ENCODE measurements around the gene CRMP1.
"Not testable (repeated sequence)": the region's sequence is repeated elsewhere in the genome, so short reads cannot be mapped to it uniquely, and the experiment has no call there.

Gene CRMP1

DNA sequence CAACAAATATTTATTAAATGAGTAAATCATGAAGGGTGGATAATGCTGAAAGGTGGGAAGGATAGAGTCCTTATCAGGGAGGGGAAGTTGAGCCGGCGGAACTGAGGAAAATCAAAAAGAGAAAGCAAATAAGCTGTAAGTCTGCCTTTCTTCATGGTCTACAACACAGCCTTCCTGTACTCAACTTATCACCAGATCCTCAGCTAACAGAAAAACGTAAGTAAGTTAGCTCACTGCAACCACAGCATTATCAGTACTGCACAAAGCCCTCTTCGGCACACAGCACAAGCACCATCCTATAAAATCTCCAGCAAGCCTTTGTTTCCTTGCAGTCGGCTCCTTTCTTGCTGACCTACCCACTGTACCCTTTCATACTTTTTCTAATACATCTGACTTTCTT, 70.3 kb downstream of the CRMP1 start:
- DNase-seq (ENCODE audit: low spot score) = no peak

DNA sequence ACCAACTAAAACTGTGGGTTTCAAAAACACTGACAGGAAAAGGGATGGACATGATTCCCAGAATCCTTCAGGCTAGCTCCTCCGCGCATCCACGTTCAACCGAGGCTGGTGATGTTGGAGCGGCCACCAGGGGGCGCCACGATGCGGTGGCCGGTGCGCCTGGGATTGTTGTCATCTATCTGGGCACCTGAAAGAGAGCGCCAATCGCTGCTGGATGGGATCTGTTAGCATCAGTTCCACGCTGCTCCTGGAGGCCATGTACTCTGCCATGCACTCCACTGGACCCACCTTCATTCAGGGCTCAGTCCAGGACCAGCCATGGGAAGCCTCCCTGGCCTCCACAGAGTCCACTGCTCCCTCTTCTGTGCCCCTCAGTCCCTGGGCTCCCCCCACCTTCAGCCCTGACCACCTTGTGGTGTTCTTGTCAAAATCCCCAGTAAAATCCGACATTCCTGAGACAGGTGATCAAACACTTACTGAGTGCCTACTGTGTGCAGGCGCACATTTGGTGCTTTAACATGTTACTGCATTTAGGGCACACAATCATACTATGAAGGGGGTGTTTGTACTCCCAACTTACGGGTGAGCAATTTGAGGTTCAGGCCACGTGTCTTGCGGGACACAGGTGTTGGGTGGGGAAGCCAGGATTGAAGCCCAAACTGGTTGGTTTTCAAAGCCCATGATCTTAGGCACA, 71.1 kb downstream of the CRMP1 start:
- DNase-seq (ENCODE audit: low spot score) = no peak

DNA sequence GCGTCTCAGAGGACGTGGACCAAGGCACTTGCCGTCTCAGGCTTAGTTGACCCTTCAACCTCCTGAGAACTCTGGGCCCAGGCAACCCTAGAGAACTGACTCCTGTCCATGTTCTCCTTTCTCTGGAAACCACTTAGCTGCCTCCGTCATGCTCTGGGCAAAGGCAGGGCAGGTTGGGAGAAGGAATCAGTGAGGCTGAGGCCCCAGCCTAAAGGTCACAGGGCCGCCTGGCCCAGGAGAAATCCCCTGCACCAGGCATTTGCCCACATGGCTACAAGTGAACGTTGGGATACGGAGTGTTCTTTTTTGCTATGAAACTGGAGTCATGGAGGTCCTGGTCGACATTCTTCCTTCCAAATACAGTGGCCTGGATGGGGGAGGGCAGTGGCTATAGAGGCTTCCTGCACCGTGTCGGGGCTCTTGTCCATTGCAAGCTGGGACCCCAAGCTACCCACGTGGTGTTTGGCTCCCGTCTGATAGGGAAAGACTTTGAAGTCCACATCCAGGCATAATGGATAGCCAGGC, 76.0 kb downstream of the CRMP1 start:
- no peak for DNase-seq (ENCODE audit: low spot score)

DNA sequence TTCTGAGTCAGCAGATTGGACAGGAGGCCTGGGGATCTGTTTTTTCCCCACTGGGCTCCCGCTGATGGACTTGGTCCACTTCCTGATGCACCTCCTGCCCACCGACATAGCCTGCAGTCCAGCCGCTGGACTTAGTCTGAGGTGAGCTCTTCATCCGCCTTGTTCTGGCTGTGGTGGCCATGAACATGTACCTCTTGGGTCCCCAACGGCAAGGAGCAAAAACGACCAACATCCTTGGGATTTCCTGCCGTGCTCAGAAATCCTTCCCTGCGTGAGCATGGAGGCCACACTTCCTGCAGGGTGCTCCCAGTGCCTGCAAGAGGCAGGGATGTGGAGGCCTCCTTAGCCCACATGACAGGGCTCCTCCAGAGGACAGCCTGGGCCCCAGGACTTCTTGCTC, 76.8 kb downstream of the CRMP1 start:
- DNase-seq (ENCODE audit: low spot score) = no peak

DNA sequence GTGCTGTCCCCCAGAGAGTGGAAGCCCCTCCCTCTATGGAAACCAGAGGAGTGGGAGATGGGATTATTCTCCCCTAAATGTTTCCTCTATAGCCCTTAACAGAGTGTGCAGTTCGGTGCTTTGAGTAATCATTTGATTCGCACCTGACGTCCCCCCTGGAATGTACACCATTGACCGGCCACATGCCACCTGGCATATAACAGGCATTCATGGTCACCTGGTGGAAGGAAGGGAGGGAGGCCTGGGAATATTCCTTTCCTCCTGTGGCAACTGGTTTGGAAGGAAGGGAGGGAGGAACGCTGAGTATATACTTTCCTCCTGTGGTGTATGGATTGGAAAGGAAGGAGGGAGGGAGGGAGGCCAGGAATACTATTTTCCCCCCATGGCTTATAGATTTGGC, 77.2 kb downstream of the CRMP1 start:
- DNase-seq (ENCODE audit: low spot score) = no peak

DNA sequence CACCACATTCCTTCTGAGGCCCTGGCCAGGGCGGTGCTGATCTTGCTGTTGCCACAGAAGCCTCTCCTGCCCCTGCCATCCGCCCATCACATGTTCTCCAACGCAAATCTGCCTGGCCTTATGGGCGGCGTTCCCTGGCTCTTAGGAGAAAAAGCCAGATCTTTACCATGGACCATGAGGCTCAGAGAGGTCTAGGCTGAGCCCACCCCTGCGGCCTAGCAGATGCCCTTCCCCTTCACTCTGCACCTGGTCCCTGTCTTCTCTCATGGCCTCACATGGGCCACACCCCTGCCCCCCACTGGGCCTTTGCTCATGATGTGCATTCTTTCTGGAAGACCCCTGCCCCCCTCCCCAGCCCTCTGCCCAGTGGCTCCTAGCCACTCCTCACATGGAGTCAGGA, 78.5 kb downstream of the CRMP1 start:
- no peak for DNase-seq (ENCODE audit: low spot score)

DNA sequence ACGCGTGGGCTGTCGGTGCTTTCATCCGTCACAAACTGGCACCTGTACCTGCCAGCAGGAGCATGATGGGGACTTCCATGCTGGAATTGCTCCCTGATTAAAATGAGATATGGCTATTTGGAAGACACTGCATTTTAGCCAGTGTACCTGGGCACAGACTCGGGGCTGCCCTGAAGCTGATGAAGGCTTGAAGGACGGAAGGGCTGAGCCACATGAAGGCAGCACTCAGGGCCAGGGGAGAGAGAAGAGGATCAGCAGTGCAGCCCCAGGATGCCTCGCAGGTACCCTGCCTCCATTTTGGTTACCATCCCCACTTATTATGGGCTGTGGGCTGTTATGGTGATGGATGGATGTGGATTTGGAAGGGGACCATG, 79.0 kb downstream of the CRMP1 start:
- no peak for DNase-seq (ENCODE audit: low spot score)

DNA sequence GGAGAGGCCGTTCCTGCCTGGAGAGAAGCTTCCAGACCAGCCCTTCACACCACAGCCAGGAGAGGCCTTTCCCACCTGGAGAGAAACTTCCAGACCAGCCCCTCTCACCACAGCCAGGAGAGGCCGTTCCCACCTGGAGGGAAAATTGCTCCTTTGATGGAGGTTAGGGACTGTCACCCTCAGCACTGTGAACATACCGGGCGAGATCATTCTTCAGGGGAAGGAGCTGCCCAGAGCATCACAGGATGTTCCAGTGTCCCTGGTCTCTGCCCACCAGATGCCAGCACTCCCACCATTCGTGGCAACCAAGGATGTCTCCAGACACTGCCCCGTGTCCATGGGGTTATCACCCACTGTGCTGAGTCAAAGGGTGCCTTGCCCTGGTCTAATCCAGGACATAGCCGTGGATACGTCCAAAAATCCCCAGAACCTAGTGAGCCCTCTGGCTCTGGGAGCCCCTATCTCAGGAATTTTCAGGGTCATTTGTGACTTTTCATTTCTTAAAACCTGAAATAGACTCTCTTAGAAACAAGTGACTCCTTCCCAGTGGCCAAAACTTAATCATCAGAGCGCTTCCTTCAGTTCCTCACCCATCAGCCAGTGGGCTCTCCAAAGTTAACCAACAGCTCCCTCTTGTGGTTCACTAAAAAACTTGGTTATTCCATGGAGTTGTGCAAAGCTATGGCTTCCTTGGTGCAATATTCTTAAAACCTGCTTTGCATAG, 80.2 kb downstream of the CRMP1 start:
- DNase-seq (ENCODE audit: low spot score) = peak; percentile 54

DNA sequence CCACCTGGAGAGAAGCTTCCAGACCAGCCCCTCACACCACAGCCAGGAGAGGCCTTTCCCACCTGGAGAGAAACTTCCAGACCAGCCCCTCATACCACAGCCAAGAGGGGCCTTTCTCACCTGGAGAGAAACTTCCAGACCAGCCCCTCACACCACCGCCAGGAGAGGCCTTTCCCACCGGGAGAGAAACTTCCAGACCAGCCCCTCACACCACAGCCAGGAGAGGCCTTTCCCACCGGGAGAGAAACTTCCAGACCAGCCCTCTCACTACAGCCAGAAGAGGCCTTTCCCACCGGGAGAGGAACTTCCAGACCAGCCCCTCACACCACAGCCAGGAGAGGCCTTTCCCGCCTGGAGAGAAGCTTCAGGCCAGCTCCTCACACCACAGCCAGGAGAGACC, 80.8 kb downstream of the CRMP1 start:
- not testable (repeated sequence) for DNase-seq (ENCODE audit: low spot score)

DNA sequence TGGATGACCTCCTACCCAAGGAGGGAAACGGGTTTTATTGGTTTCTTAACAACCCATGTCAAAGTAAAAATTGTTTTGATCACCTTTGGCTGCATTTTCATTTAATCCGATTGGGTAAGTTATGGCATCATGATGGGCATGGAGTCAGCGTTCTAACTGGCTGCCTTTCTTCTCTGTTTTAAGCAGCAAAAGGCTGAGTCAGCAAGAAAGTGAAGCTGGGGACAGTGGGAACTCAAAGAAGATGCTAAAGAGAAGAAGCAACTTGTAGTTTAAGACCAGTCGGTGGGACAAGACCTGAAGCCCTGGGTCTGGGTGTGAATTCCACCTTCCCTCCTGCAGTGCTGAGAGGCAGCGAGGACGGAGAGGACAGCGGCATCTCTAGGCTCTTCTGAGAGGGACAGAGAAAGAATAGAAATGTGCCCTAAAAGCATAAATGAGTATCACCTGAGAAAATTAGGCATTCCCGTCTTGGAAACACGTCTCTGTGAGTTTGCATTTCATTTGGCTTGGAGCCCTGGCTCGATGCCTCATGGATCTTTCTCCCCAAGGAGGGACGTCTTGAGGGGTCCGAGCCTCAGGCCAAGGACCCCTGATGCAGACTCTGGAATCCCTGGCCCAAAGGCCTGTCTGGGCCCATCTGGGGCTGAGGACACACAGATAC, 82.0 kb downstream of the CRMP1 start:
- no peak for DNase-seq (ENCODE audit: low spot score)

DNA sequence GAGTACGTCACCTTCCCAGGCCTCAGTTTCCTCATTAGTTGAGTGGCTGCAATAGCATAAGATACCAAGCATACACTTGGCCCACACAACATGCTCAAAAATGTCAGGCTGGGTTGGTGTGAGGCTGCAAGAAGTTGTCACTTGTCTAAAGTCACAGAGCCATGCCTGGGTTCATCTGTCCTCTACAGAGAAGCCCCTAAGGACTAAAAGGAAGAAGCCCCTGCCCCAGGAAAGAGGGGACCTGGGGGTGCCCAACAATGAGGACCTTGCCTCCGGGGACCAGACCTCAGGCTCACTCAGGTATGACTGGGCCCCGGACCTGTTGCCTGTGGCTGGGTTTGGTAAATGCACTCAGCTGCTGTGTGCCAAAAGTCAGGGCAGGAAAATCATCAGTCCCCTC, 82.7 kb downstream of the CRMP1 start:
- no peak for DNase-seq (ENCODE audit: low spot score)

DNA sequence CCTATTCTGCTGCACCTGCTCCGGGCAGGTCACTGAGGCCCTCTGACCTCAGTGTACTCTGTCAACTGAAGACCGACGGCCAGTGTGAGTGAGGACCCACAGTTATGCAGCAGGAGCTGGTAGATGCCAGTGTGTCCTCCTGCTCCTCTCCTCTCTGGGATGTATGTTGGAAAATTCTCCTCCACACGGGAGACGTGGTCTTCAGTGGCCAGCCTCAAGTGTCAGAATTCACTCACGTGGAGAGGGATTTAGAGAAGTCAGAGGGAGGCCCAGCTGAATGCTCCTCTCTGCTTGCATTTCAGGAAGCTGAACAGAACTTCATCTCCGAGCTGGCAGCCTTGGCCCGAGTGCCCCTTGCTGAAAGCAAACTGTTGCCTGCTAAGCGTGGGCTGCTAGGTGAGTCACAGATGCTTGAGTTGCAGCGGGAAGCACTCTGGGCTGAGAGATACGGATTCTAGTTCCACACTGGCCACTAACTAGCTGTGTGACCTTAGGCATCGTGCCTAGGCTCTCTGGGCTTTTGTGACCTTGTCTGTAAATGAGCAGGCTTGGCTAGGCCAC, 83.6 kb downstream of the CRMP1 start:
- DNase-seq (ENCODE audit: low spot score) = no peak

DNA sequence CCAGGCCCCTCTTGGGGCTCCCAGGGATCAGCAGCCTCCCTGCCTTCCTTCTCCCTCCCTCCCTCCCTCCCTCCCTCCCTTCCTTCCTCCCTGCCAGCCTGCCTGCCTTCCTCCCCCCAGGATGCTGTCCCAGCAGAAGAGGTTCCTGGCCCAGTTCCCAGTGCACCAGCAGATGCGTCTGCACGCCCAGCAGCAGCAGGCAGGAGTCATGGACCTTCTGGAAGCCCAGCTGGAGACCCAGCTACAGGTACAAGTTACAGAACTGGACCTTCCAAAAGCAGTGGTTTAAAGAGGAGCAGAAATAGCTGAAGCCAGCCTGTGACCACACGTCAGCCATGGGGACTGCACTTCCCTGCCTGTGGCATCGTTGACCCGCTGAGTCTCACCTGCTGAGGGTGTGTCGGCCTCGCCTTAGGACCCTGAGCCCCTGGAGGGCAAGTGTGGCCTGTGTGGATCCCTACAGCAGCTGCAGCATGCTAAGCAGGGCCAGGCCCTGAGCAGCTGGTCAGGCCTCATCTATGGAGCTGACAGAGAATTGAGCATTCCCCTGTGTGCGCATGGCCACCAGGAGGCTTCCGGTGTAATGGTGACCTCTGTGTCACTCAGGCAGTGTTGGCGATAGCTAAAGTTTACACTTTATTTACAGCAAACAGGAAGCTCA, 84.7 kb downstream of the CRMP1 start:
- no peak for DNase-seq (ENCODE audit: low spot score)

DNA sequence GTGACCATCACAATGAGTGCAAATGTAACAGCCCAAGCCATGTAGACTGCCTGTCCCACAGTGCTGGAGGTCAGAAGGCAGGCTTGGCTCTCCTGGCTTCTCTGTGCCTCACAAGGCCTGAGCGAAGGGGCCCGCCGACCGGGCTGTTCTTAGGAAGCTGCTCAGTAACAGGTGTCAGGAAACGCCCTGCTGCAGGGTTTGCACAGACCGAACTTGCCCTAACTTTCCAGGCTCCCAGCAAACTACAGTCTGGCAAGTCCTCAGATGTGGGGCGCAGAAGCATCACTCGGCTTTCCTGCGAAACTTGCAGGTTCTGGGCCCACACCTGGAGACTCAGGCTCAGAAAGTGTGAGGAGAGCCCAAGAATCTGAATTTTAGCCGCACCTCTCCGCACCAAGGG, 87.6 kb downstream of the CRMP1 start:
- DNase-seq (ENCODE audit: low spot score) = no peak

DNA sequence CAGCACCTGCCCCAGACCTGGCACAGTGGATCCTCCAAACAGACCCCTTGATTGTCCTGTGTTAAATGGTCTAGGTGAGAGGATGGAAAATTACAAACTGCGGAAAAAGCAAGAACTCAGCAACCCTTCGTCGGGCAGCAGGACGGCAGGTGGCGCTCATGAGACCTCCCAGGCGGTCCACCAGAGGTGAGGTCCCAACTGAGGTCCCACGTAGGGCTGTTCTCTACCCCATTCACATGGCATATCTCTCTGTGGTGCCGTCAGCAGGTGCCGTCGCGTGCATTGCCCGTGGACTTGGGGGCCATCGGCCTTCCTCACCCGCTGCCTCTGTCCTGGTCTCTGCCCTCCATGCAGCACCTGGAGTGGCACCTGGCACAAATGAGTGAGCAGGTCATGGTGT, 88.2 kb downstream of the CRMP1 start:
- no peak for DNase-seq (ENCODE audit: low spot score)

DNA sequence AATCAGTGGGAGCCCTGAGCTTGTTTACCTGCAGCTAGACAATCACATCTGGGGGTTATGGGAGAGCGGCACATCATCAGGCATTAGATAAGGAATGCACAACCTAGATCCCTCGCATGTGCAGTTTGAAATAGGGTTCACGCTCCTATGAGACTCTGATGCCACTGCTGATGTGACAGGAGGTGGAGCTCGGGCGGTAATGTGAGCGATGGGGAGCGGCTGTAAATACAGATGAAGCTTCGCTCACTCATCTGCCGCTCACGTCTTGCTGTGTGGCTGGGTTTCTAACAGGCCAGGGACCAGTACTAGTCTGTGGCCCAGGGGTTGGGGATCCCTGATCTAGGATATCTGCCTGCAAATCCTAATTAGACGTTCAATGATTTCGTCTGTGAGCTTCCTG, 90.3 kb downstream of the CRMP1 start:
- DNase-seq (ENCODE audit: low spot score) = no peak

DNA sequence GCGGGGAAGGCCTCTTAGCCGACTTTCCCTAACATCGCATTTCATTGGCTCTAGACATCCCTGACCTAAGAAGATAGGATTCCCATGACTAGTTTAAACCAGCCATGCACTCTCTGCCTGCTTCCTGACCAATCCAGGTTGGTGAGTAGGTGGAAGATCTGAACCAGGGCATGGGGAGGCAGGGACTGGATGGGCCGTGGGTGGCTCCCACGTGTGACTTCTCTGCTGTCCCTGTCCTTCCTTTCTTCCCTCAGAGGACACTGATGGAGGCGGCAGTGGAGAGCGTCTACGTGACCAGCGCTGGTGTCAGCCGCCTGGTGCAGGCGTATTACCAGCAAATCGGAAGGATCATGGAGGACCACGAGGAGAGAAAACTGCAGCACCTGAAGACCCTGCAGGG, 91.2 kb downstream of the CRMP1 start:
- DNase-seq (ENCODE audit: low spot score) = no peak

DNA sequence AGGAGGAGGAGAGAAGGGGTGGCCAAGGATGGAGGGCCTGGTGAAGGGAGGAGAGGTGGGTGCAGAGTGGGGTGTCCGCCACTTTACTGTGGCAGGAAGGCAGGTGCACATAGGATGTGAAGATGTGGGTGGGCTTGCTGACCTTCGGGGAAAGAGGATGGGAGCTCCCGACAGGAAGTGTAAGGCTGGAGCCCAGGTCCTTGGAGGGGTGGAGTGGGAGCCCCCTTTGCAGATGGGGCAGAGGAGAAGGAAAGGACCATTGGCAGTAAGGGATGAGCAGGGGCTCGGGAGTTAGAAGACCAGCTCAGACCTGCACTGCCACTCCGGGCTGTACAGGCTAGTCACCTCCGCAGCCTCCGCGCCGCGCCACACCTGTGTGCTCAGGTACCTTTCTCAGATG, 92.4 kb downstream of the CRMP1 start:
- DNase-seq (ENCODE audit: low spot score) = no peak

DNA sequence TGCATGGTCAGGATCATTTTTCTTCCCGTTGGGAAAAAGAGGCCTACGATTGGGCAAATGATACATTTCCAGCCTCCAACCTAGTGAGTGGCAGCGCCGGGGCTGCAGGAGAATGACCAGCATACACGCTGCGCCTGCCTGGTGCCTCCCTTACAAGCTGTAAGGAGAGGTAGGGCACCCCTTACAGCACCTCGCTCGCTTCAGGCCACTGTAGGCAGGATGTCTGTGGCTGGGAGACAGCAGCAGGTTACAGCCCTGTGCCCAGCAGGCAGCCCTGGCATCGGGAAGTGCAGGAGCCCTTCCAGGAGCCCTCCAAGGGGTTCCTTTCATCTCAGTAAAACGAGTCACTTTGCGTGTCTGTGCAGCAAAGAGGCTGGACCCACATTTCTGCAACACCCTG, 93.5 kb downstream of the CRMP1 start:
- no peak for DNase-seq (ENCODE audit: low spot score)

DNA sequence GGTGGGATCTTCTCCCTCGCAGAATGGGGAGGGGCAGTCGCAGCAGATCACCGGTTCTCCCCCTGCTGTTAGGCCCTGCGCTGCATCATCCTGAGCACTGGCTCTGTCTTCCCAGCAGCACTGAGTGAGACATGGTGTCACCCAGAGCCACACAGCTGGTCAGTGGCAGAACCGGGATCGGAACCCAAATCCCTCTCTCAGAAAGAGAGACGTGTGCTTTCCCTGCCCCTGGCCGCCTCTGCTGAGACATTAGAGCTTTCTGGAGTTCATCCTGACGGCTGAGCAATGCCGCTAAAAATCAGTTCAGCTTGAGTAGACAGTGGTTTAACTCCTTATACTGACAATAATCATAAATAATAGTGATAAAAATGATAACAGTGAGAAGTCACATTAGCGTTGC, 93.9 kb downstream of the CRMP1 start:
- no peak for DNase-seq (ENCODE audit: low spot score)

DNA sequence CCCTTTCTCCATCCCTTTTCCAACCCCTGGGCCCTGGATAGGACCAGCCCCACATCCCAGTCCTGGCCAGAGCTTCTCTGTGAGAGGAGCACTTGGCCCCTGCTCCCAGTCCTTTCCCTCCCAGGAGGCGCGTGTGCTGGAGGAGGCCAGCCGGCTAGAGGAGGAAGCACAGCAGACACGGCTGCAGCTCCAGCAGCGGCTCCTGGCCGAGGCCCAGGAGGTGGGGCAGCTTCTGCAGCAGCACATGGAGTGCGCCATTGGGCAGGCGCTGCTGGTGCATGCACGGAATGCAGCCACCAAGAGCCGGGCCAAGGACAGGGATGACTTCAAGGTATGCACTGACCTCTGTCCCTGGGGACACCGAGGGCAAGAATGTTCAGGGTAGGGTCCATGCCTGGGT, 94.4 kb downstream of the CRMP1 start:
- DNase-seq (ENCODE audit: low spot score) = no peak

DNA sequence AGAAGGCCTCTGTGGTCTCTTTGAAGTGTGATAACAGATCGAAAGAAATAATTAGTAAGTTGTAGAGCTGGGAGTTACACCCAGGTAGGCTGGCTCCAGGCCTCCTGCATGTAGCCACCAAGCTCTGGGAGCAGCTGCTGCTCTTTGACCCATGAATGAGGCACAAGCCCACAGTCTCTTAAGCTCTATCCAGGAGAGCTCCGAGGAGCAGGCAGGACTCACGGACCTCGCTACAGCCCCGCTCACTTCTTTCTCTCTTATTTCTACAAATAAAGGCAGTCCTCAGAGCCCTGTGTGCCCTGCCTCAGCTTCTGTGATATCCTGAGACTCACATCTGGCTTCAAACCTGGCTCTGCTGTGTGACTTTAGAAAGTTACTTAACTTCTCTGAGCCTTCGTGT, 95.0 kb downstream of the CRMP1 start:
- DNase-seq (ENCODE audit: low spot score) = no peak

All from globus pallidus (tissue), 1 donor.